ENCODE measurements around the gene CHML.

GRCh38 chr1:241636291-241636690, 3.9 kb downstream of the CHML start:
- TF ChIP-seq EZH2 (IDR thresholded peaks at IDR 0.05; ENCODE audit: insufficient read depth, poor library complexity, severe bottlenecking) (no peak), EZH2phosphoT487 (IDR thresholded peaks at IDR 0.05; ENCODE audit: insufficient read depth, low read depth) (no peak)
